ENCODE measurements around the gene ADAMTSL3. TPM values are rescaled to one million over a fixed set of nuclear protein-coding genes. Genes with fewer than 3 reads are reported as not detected.

The ADAMTSL3 gene
- total and polyA plus RNA-seq, 3 donors from 2014 or later: 8.6 to 16.4 (median 9.4) TPM

DNA sequence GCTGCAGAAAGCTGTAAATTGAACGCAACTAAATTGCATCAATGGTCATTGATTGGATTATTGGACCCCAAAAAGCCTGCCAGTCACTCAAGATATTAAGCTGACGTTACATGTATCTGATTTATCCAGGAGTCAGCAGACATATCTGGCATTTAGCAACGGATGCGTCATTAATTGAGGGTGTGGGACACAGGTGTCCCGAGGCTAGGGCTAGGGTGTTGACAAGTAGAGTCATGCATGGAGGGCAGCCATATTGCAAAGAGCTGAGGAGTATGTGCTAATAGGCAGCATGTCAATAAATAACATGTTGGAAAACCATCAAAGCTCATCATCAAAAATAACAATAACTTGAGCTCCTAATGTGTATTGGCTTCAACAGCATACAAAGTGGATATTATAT, 347.1 kb downstream of the ADAMTSL3 start:
- Histone ChIP-seq H3K27ac (no peak overlapping the region), H3K27me3 (no peaks in the 10 kb centered on the region), H3K9me3 (no peaks in the 10 kb centered on the region), H3K36me3 (ENCODE audit: low read depth, missing control alignments) (no peaks in the 10 kb centered on the region), H3K4me3 (no peak overlapping the region), H3K4me1 (no peaks in the 10 kb centered on the region)
- no peak for TF ChIP-seq POLR2A (IDR thresholded peaks at IDR 0.05)
- TF ChIP-seq, protein P1, sequence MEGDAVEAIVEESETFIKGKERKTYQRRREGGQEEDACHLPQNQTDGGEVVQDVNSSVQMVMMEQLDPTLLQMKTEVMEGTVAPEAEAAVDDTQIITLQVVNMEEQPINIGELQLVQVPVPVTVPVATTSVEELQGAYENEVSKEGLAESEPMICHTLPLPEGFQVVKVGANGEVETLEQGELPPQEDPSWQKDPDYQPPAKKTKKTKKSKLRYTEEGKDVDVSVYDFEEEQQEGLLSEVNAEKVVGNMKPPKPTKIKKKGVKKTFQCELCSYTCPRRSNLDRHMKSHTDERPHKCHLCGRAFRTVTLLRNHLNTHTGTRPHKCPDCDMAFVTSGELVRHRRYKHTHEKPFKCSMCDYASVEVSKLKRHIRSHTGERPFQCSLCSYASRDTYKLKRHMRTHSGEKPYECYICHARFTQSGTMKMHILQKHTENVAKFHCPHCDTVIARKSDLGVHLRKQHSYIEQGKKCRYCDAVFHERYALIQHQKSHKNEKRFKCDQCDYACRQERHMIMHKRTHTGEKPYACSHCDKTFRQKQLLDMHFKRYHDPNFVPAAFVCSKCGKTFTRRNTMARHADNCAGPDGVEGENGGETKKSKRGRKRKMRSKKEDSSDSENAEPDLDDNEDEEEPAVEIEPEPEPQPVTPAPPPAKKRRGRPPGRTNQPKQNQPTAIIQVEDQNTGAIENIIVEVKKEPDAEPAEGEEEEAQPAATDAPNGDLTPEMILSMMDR (IDR thresholded peaks at IDR 0.05): no peak
- DNase-seq: no peak
- intact Hi-C loops (cut with DNase I; ENCODE audit: low total_unique reads): no loop called here
- WGBS, 2 donors: 92 to 94% methylated on average over 5 of the region's 5 CpGs

- H3K27ac ChIP-seq: no peak overlapping the region
- H3K4me1 ChIP-seq: no peaks in the 10 kb centered on the region
- intact Hi-C loops (cut with DNase I; ENCODE audit: low total_unique reads): no loop called here
- no peak for DNase-seq
- no peaks in the 10 kb centered on the region for H3K9me3 ChIP-seq
- H3K27me3 ChIP-seq: no peaks in the 10 kb centered on the region
- TF ChIP-seq, protein P1 (IDR thresholded peaks at IDR 0.05): no peak
- TF ChIP-seq POLR2A (IDR thresholded peaks at IDR 0.05): no peak
- no peak overlapping the region for H3K4me3 ChIP-seq
- no peaks in the 10 kb centered on the region for H3K36me3 ChIP-seq (ENCODE audit: low read depth, missing control alignments)
These were observed 347.7 kb downstream of the ADAMTSL3 start for GRCh38 chr15:84001655-84002054.

- 70 to 79% methylated on average over 6 of the region's 6 CpGs for WGBS, 2 donors
- H3K27ac ChIP-seq: no peak overlapping the region
- intact Hi-C loops (cut with DNase I; ENCODE audit: low total_unique reads): no loop called here
- TF ChIP-seq POLR2A (IDR thresholded peaks at IDR 0.05): no peak
- TF ChIP-seq, protein P1 (IDR thresholded peaks at IDR 0.05): no peak
- no peaks in the 10 kb centered on the region for H3K4me1 ChIP-seq
- no peak overlapping the region for H3K4me3 ChIP-seq
- H3K27me3 ChIP-seq: no peaks in the 10 kb centered on the region
- no peaks in the 10 kb centered on the region for H3K9me3 ChIP-seq
- DNase-seq: no peak
- no peaks in the 10 kb centered on the region for H3K36me3 ChIP-seq (ENCODE audit: low read depth, missing control alignments)
These were observed 350.0 kb downstream of the ADAMTSL3 start for GRCh38 chr15:84003791-84004503.

DNA sequence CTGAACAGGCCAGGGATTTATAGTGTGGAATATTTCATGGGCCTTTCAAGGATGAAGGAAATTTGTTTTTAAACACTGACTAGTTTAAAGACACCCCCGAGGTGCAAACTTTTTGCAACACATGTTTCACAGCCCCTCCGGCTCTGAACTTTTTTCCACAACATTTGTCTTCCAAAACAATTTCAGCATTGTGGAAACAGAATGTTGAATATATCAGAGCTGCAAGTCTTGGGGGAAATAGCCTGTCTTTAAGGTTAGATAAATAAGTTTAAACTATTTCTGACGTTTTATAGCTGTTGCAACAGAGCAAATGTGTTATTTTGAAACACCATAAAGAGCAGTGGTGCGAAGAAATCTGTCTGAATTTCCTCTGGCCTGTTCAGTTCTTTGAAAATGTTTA, 352.5 kb downstream of the ADAMTSL3 start:
- no peaks in the 10 kb centered on the region for H3K27me3 ChIP-seq
- intact Hi-C loops (cut with DNase I; ENCODE audit: low total_unique reads): no loop called here
- DNase-seq: no peak
- H3K27ac ChIP-seq: no peak overlapping the region
- WGBS, 2 donors: 54 to 63% methylated on average over 4 of the region's 4 CpGs
- no peaks in the 10 kb centered on the region for H3K9me3 ChIP-seq
- TF ChIP-seq POLR2A (IDR thresholded peaks at IDR 0.05): no peak
- TF ChIP-seq, protein P1 (IDR thresholded peaks at IDR 0.05): no peak
- no peaks in the 10 kb centered on the region for H3K36me3 ChIP-seq (ENCODE audit: low read depth, missing control alignments)
- H3K4me1 ChIP-seq: no peaks in the 10 kb centered on the region
- no peak overlapping the region for H3K4me3 ChIP-seq

GRCh38 chr15:84009616-84010015, 355.7 kb downstream of the ADAMTSL3 start:
- Histone ChIP-seq H3K4me1 (no peaks in the 10 kb centered on the region), H3K27me3 (no peaks in the 10 kb centered on the region), H3K36me3 (ENCODE audit: low read depth, missing control alignments) (no peaks in the 10 kb centered on the region), H3K27ac (no peak overlapping the region), H3K4me3 (no peak overlapping the region), H3K9me3 (no peaks in the 10 kb centered on the region)
- no peak for DNase-seq
- intact Hi-C loops (cut with DNase I; ENCODE audit: low total_unique reads): no loop called here
- WGBS, 2 donors: 55 to 72% methylated on average over 7 of the region's 7 CpGs
- TF ChIP-seq, protein P1 (IDR thresholded peaks at IDR 0.05): no peak
- TF ChIP-seq POLR2A (IDR thresholded peaks at IDR 0.05): no peak
